ENCODE data around the gene MYO1B.

MYO1B gene

DNA sequence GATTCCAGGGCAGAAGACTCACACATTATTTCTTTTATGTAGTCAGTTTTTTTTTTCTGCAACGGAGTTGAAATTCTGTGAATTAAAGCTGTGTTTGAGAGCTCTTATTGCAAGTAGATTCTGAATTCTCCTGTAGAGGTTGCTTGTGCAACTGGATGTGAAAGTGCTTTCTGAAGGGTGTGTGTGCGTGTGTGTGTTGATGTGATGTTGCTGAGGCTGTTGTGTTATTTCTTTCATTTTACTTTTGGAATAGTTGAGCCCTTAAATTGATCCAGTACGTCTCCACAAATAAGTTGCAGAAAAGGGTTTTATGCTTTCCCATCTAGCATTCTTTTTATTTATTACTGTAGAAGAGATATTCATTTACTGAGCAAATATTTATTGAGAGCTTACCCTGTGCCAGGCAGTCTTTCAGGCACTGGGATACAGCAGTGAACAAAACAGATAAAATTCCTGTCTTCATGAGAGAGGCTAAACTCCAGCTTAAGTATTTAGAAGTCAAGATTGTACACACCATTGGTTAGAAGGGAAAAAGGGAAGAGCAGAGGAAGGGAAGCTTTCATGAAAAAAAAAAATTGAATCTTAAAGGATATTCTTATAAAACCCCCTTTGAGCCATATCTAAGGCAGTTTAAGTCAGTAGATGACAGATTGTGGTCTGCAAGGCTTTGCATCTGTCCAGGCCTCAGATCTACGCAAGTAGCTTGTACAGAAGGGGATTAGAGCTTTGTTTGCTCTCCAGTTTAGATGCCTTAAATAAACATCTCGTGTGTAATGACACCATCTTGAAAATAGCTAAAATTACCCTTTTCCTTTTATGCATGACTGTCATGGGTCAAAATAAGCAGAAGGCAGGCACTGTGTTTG, 58.2 kb downstream of the MYO1B start:
- TF ChIP-seq, protein P1, sequence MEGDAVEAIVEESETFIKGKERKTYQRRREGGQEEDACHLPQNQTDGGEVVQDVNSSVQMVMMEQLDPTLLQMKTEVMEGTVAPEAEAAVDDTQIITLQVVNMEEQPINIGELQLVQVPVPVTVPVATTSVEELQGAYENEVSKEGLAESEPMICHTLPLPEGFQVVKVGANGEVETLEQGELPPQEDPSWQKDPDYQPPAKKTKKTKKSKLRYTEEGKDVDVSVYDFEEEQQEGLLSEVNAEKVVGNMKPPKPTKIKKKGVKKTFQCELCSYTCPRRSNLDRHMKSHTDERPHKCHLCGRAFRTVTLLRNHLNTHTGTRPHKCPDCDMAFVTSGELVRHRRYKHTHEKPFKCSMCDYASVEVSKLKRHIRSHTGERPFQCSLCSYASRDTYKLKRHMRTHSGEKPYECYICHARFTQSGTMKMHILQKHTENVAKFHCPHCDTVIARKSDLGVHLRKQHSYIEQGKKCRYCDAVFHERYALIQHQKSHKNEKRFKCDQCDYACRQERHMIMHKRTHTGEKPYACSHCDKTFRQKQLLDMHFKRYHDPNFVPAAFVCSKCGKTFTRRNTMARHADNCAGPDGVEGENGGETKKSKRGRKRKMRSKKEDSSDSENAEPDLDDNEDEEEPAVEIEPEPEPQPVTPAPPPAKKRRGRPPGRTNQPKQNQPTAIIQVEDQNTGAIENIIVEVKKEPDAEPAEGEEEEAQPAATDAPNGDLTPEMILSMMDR (conservative IDR thresholded peaks at IDR 0.05) = no peak
- H3K27ac ChIP-seq = peak overlapping the region; percentile 71

- TF ChIP-seq, protein P1 (conservative IDR thresholded peaks at IDR 0.05) = no peak
- peak overlapping the region; percentile 71 for H3K27ac ChIP-seq
Measured at GRCh38 chr2:191304939-191305875, 60.0 kb downstream of the MYO1B start.

GRCh38 chr2:191308026-191308425, 62.8 kb downstream of the MYO1B start:
- H3K27ac ChIP-seq = no peak overlapping the region
- TF ChIP-seq, protein P1 (conservative IDR thresholded peaks at IDR 0.05) = no peak

DNA sequence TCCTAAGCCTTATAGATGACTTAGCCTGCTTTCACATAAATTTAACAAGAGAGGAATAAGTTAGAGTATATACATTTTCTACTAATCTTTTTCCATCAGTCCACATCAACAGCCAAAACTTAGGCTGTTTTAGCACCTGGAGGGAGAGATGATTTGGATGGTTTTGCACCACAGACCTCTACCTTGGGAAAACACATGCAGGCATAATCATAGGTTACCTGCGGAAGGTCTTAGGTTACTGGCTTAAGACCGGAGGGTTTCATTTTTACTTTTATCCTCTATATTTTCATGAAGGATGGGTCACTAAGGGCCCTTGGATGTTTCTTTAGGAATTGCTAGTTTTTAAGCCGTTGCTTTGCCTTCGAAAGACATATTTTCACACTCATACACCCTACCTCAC, 66.0 kb downstream of the MYO1B start:
- TF ChIP-seq, protein P1 (conservative IDR thresholded peaks at IDR 0.05) = no peak
- no peak overlapping the region for H3K27ac ChIP-seq

DNA sequence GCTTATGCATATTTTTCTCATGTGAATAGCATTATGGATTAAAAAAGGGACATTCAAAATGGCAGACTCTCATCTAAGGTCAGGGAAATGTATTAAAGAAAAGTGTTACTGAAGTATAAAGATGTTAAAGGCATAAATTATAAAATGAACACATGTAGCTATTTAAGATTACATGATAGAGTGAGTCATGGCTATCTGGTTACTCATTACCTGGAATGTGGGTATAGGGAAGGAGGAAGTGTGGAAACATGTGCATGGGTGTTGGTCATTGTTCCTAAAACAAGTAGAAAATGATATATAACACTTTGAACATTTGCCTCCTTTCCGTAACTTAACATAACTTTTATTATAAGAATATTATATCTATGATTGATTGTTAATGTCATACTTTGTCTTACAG, 66.4 kb downstream of the MYO1B start:
- no peak overlapping the region for H3K27ac ChIP-seq
- TF ChIP-seq, protein P1 (conservative IDR thresholded peaks at IDR 0.05) = no peak

GRCh38 chr2:191312163-191312562, 67.0 kb downstream of the MYO1B start:
- no peak overlapping the region for H3K27ac ChIP-seq
- TF ChIP-seq, protein P1 (conservative IDR thresholded peaks at IDR 0.05) = no peak

- H3K27ac ChIP-seq = no peak overlapping the region
- TF ChIP-seq, protein P1 (conservative IDR thresholded peaks at IDR 0.05) = no peak
Measured at GRCh38 chr2:191312662-191313061, 67.5 kb downstream of the MYO1B start.
